Ammon's horn (tissue), 1 donor: ENCODE measurements around the gene MTOR.

Experiments used
- DNase-seq: peaks from one replicate; pipeline ENCODE4 v3.0.0-alpha.2; 2016; ENCODE audit warnings: low spot score

The MTOR gene

DNA sequence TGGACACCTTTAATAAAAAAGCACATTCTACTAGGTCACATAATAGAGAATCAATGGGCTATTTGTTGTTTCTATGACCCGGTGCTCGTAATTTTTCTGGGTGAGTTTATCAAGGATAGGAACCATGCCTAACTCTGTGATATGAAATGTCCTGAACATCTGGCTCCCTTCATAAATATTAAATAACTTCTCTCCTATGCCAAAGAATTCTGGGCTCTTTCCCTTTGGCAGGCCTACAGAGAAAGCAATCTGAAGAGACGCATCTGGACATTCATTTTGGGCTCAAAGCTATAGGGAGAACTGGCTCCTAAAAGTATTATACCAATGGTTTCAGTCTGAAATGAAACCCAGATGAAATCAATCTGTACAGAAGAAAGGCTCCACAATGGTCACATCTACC lies 112.0 kb downstream of the MTOR start:
- no peak for DNase-seq

DNA sequence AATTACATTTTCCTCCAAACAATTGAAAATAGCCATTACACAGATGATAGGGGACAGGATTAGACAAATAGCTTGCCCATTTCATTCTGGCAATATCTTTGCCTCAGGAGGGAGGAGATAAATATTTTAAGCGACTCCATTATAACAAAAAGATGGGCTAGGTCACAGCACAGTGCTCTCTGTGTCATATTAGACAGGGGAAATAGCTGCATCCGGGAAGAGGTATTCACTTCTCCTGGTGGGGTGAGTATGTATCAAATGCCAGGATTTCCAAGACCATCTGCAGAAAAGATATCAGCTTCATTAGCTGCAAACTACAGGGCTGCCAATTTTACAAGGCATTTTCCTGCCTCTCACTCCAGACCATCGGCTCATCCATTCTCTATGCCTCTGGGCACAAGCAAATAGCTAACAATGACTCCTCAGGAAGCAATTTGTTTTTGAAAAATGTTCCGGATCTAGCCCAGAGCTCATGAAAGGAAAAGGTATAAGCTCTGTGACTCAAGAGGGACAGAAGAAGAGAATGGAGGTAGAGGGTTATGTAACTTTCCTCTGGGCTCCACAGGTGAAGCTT lies 115.1 kb downstream of the MTOR start:
- no peak for DNase-seq

DNA sequence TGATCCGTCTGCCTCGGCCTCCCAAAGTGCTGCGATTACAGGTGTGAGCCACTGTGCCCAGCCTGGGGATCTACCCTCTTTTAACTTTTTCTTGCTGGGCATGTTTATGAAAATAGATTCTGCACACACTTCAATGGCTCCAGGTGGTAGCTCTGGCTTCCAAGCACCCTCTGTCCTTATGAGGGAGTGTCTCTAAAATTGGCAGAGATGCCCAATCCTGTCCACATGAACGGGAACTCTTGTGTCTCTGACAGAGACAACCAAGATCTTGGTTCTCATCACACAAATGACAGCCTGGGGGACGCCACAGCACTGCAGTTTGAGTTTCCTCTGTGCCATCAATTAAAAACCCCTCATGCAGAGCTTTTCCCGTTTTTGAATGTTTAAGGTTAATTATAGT lies 116.6 kb downstream of the MTOR start:
- DNase-seq = no peak

DNA sequence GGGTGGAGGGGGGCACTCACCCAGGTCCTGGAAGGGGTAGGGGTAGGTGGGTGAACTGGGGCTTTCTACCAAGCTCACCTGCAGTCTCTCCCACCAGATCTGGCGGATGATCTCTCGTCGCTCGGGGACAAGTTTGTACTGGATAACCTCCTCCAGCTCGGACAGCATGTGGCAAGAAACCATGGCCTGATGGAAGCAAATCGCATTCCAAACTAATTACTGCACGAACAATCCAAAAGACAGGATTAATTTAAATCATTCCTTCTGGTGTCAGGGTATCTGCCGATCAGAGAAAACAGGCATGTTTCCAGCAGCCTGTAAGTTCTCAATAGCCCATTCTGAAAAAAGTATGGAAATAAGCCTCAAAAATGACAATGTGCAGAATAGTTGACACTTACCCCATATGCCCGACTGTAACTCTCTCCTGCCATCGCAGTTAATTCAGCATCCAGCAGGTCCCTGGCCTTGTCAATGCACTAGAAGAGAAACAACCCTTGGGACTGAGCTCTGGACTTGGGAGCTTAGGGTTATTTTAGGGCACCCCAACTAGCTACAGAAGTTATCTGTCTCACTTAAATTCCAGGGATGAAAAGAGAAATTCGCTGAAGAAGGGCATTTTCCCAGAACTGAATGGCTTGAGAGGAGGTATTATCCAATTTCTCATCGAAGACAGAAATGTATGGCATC lies 117.6 kb downstream of the MTOR start:
- no peak for DNase-seq

DNA sequence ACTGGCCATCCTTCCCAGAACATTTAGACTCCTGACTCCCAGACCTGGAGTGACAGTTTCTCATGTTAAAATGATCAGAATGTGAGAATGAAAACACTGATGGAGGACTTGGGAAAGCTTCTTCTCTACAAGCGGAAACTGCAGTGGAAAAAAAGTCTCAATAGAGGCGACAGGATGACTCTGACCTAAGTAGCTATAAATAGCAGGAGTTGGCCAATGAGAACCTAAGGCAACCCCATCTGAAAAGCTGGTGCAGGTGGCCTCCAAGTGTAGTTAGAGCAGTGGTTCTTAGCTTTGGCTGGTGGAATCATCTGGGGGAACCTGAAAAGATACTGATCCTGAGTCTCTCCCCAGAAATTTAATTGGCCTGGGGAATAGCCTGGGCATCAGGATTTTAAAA lies 118.4 kb downstream of the MTOR start:
- no peak for DNase-seq

GRCh38 chr1:11143401-11143800 lies 119.0 kb downstream of the MTOR start:
- no peak for DNase-seq

DNA sequence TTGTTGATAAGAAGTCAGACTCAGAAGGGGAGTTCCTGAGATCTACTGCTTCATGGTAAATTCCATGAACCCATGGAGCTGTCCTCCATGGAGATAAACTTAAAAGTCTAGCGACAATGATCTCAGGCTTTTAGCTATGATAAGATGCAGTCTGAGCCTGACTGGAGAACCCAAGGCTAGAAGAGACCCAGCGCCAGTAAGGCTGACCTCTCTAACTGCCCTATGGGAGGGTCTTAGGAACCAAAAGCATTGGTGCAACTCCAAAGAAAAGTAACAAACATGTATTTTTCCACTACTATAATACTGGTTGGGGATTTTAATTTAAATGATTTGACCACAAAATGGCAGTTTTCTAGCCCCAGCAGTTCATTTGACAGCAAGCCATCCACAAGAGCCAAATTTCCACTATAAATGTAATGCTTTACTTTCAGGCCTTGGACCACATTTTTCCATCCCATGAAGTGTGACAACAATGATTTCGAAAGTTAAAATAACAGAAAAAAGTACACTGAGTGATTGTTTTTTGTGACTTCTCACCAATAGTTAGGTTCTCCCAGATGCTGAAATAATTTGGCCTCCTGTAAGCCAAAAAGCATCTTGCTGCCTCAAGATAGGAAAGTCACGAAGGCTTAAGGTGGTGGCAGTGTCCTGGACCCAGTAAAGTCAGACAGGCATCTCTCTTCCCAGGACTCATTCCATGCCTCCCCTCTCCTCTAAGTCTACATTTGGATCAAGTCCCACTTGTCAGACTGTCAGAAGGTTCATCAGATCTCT lies 119.5 kb downstream of the MTOR start:
- DNase-seq = no peak

GRCh38 chr1:11138952-11139351 lies 123.4 kb downstream of the MTOR start:
- peak; percentile 30 for DNase-seq

GRCh38 chr1:11138029-11138428 lies 124.3 kb downstream of the MTOR start:
- no peak for DNase-seq

DNA sequence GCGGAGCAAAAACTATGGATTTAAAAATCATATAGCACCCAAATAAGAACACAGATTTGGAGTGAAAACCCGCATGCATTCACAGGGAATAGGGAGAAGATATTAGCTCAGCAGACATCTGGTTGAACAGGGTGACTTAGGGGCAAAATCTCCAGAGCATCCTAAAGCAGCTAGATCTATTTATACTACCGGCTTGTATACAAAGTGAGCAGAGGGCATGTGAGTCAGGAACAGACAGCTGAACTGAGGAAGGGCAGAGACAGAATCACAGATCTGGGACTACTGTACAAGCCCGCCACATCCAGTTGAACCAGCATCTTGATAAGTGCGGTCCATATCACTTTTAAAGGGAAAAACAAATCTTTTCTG lies 127.5 kb downstream of the MTOR start:
- no peak for DNase-seq

GRCh38 chr1:11134251-11134897 lies 128.0 kb downstream of the MTOR start:
- DNase-seq = no peak

- no peak for DNase-seq
Measured at GRCh38 chr1:11132563-11133293, 129.6 kb downstream of the MTOR start.

DNA sequence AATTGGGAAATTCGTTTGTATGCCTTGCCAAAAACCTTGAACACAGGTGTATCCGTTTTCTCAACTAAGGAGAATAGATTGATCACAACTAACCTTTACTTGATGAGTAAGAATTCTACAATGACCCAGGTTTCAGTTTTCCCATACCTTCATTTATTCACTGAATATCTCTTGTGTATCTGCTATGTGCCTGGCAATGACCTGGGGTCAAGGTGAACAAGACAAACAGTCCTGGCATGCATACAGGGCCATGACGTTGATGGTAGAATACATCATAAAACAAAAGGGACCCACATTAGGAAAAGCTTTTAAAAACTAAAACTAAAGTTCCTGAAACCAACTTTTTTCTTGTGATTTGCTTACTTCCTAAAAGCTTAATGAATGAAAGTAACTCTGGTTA lies 130.5 kb downstream of the MTOR start:
- DNase-seq = no peak

GRCh38 chr1:11130406-11130805 lies 131.9 kb downstream of the MTOR start:
- DNase-seq = no peak

- DNase-seq = no peak
Measured at GRCh38 chr1:11129649-11130390, 132.5 kb downstream of the MTOR start.

GRCh38 chr1:11126569-11126968 lies 135.8 kb downstream of the MTOR start:
- DNase-seq = no peak

DNA sequence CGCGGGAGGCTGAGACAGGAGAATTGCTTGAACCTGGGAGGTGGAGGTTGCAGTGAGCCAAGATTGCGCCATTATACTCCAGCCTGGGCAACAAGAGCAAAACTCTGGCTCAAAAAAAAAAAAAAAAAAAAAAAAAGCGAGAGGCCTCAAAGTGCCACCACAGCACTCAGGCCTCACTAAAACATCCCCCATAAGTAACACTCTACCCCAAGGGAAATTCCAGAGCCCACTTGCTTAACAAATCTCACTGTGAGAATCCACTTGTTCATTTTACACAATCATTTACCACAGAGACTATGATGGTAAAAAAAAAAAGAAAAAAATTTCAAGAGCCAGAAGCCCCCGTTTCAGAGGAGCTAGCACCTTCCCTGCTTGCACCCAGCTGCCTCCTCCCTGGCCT lies 136.4 kb downstream of the MTOR start:
- no peak for DNase-seq

GRCh38 chr1:11124965-11125364 lies 137.4 kb downstream of the MTOR start:
- no peak for DNase-seq

GRCh38 chr1:11116318-11116717 lies 146.0 kb downstream of the MTOR start:
- no peak for DNase-seq

DNA sequence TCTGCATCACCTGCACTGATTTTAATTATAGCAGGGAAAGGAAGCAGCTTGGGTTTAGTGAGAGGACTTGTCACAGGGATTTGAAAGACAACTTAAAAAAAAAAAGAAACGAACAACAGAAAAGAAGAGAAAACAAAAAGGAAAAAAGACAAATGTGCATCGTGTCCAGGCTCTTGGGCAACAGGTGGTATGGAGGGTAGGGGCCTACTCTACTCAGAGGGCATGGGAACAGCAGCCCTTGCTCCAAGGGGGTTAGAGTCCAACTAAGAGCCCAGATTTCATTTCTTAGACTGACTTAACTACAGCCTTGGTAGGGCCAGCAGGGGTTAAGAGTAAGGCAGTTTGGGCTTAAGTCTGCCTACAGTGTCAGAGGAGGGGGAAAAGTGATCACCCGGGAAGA lies 147.4 kb downstream of the MTOR start:
- no peak for DNase-seq

- DNase-seq = peak; percentile 67
Measured at GRCh38 chr1:11109047-11109760, 153.1 kb downstream of the MTOR start.
